NCI-H1092 (cell line): Measurements from ENCODE around the gene HDAC11.
A peak's percentile ranks its signal among the peaks of the same experiment; 100 is the strongest.
"Not testable (repeated sequence)": the region's sequence is repeated elsewhere in the genome, so short reads cannot be mapped to it uniquely, and the experiment has no call there.

Experiments used
- DNase-seq: peaks from one replicate; lab custom pipeline; 2025; lab: John Stamatoyannopoulos, UW

Gene HDAC11

GRCh38 chr3:13470894-13471574, 9.1 kb upstream of the HDAC11 start:
- DNase-seq, result no peak

- DNase-seq, result no peak
Measured at GRCh38 chr3:13472286-13472685, 7.8 kb upstream of the HDAC11 start.

GRCh38 chr3:13473020-13473419, 7.1 kb upstream of the HDAC11 start:
- no peak for DNase-seq

GRCh38 chr3:13474021-13474420, 6.1 kb upstream of the HDAC11 start:
- no peak for DNase-seq

- no peak for DNase-seq
Measured at GRCh38 chr3:13474776-13475303, 5.3 kb upstream of the HDAC11 start.

GRCh38 chr3:13475871-13476590, 4.1 kb upstream of the HDAC11 start:
- no peak for DNase-seq

- DNase-seq, result no peak
Measured at GRCh38 chr3:13477943-13478342, 2.2 kb upstream of the HDAC11 start.

GRCh38 chr3:13479332-13479581, 849 bp upstream of the HDAC11 start:
- no peak for DNase-seq

GRCh38 chr3:13480340-13481318, 523 bp downstream of the HDAC11 start:
- no peak for DNase-seq

GRCh38 chr3:13482106-13482690, 2.1 kb downstream of the HDAC11 start:
- no peak for DNase-seq

GRCh38 chr3:13483286-13483685, 3.2 kb downstream of the HDAC11 start:
- DNase-seq, result no peak

GRCh38 chr3:13483988-13484695, 4.0 kb downstream of the HDAC11 start:
- no peak for DNase-seq

GRCh38 chr3:13484851-13485590, 4.9 kb downstream of the HDAC11 start:
- DNase-seq, result peak; percentile 59

- DNase-seq, result not testable (repeated sequence)
Measured at GRCh38 chr3:13485630-13486562, 5.8 kb downstream of the HDAC11 start.

- no peak for DNase-seq
Measured at GRCh38 chr3:13487403-13487802, 7.3 kb downstream of the HDAC11 start.

- DNase-seq, result no peak
Measured at GRCh38 chr3:13491206-13491974, 11.3 kb downstream of the HDAC11 start.

- DNase-seq, result no peak
Measured at GRCh38 chr3:13492048-13492447, 11.9 kb downstream of the HDAC11 start.

GRCh38 chr3:13492976-13493866, 13.1 kb downstream of the HDAC11 start:
- DNase-seq, result no peak
